Stimulated activated CD4-positive, alpha-beta T cell treated with anti-CD3 and anti-CD28 coated beads, TNF-alpha, amount 100 ng/mL, for 4 hours (primary cell): ENCODE measurements around the gene HMSD.
"Not testable (repeated sequence)": the region's sequence is repeated elsewhere in the genome, so short reads cannot be mapped to it uniquely, and the experiment has no call there.

Source experiments
- DNase-seq, 3 experiments: peaks; one replicate each; pipeline ENCODE4 v3.0.0-alpha.2; 2020; ENCODE audit warnings: low read depth in 3 of 3

The HMSD gene

GRCh38 chr18:63949068-63949737 is at the start of gene HMSD:
Gene HMSD, plus strand, starts transcription at chr18:63949301. Its CDS starts 4,155 bp downstream, at chr18:63953456.
- DNase-seq, result no peak

GRCh38 chr18:63903851-63904570 is 45.1 kb upstream of the HMSD start:
- DNase-seq, result no peak

- no peak for DNase-seq
These were observed 44.4 kb upstream of the HMSD start for GRCh38 chr18:63904694-63905093.

- no peak for DNase-seq
These were observed 43.7 kb upstream of the HMSD start for GRCh38 chr18:63905361-63905760.

- DNase-seq, result no peak
These were observed 43.0 kb upstream of the HMSD start for GRCh38 chr18:63906056-63906455.

GRCh38 chr18:63907664-63908063 is 41.4 kb upstream of the HMSD start, which contains the start of gene SERPINB10:
Gene SERPINB10, plus strand, starts transcription at chr18:63907958. Its CDS starts 7,553 bp downstream, at chr18:63915511.
- no peak for DNase-seq

GRCh38 chr18:63908858-63909257 is 40.2 kb upstream of the HMSD start:
- DNase-seq, result no peak

- DNase-seq, result no peak
These were observed 39.2 kb upstream of the HMSD start for GRCh38 chr18:63909870-63910269.

- DNase-seq, result no peak
These were observed 31.3 kb upstream of the HMSD start for GRCh38 chr18:63917817-63918216.

- DNase-seq, result no peak
These were observed 27.1 kb upstream of the HMSD start for GRCh38 chr18:63922049-63922448.

GRCh38 chr18:63924551-63924950 is 24.6 kb upstream of the HMSD start:
- no peak for DNase-seq

- DNase-seq, result no peak
These were observed 20.8 kb upstream of the HMSD start for GRCh38 chr18:63928331-63928730.

- not testable (repeated sequence) for DNase-seq
These were observed 19.7 kb upstream of the HMSD start for GRCh38 chr18:63929369-63929768.

GRCh38 chr18:63930773-63931354 is 18.2 kb upstream of the HMSD start:
- DNase-seq, result no peak

- peak; percentile 14 to 23 (median 23) for DNase-seq
These were observed 12.8 kb upstream of the HMSD start for GRCh38 chr18:63936156-63936931.

- no peak for DNase-seq
These were observed 12.1 kb upstream of the HMSD start for GRCh38 chr18:63936932-63937393.

- DNase-seq, result no peak
These were observed 9.1 kb upstream of the HMSD start for GRCh38 chr18:63940008-63940407.

- not testable (repeated sequence) for DNase-seq
These were observed 8.5 kb upstream of the HMSD start for GRCh38 chr18:63940543-63941050.

GRCh38 chr18:63947051-63947790 is 1.9 kb upstream of the HMSD start:
- DNase-seq, result no peak

GRCh38 chr18:63951302-63951705 is 2.2 kb downstream of the HMSD start:
- DNase-seq, result no peak

GRCh38 chr18:63953811-63954210 is 4.7 kb downstream of the HMSD start:
- no peak for DNase-seq
